OCI-LY7 (cell line): ENCODE data around the gene NOL4L. TPM values are rescaled to one million over a fixed set of nuclear protein-coding genes. Genes with fewer than 3 reads are reported as not detected.

Experiments
- BruUV-seq: library from RNA; stranded (reverse); fragments of 400-500 nt; replicated peaks from 2 replicates; lab custom pipeline; 2021; lab: Mats Ljungman, UMichigan
- CTCF ChIA-PET: fragments of 300-600 bp; sonication (Branson Sonifier 250); formaldehyde crosslinking; loops from one replicate; lab custom pipeline; 2022; ENCODE audit warnings: antibody characterized with exemption; ENCODE audit not compliant: unreplicated experiment; lab: Charles Lee
- POLR2A ChIA-PET: fragments of 300-600 bp; sonication (Branson Sonifier 250); formaldehyde crosslinking; loops from one replicate; lab custom pipeline; 2022; ENCODE audit warnings: antibody characterized with exemption; lab: Charles Lee
- DNase-seq: peaks from one replicate; pipeline ENCODE4 v3.0.0-alpha.2; 2015; ENCODE audit warnings: low spot score
- H2AFZ ChIP-seq: fragments of 200-600 bp; sonication (generic), shearing (Covaris generic); 2 replicates; pipeline ENCODE4 v1.6.1; 2014; ENCODE audit warnings: mild to moderate bottlenecking, antibody characterized with exemption, low read length, moderate library complexity
- H3K27ac ChIP-seq: fragments of 200-600 bp; sonication (generic); 2 replicates; pipeline ENCODE4 v1.5.1; 2014; ENCODE audit warnings: mixed run types, low read depth, mild to moderate bottlenecking, moderate library complexity, low read length, inconsistent platforms; ENCODE audit not compliant: poor library complexity, severe bottlenecking
- H3K36me3 ChIP-seq: fragments of 200-600 bp; sonication (generic); 2 replicates; pipeline ENCODE4 v1.6.1; 2014; ENCODE audit warnings: mild to moderate bottlenecking, antibody characterized with exemption, low read length, moderate library complexity, mixed read lengths; ENCODE audit not compliant: insufficient read depth
- H3K4me1 ChIP-seq: fragments of 200-600 bp; sonication (generic); 2 replicates; pipeline ENCODE4 v1.5.1; 2014; ENCODE audit warnings: mild to moderate bottlenecking, low read length; ENCODE audit not compliant: insufficient read depth, poor library complexity, severe bottlenecking
- H3K4me2 ChIP-seq: fragments of 200-600 bp; sonication (generic); 2 replicates; pipeline ENCODE4 v1.6.1; 2014; ENCODE audit warnings: mild to moderate bottlenecking, low read length
- H3K4me3 ChIP-seq: fragments of 200-600 bp; sonication (generic); 2 replicates; pipeline ENCODE4 v1.5.1; 2014; ENCODE audit warnings: mild to moderate bottlenecking, low read depth, low read length; ENCODE audit not compliant: poor library complexity, severe bottlenecking
- H3K79me2 ChIP-seq: fragments of 200-600 bp; sonication (generic); 2 replicates; pipeline ENCODE4 v1.6.1; 2016; ENCODE audit warnings: low read depth, mild to moderate bottlenecking, low read length, moderate library complexity, mixed read lengths; ENCODE audit not compliant: insufficient read depth
- H3K9me2 ChIP-seq: fragments of 200-600 bp; sonication (generic); 2 replicates; pipeline ENCODE4 v1.6.1; 2016; ENCODE audit warnings: mild to moderate bottlenecking, low read length, mixed read lengths; ENCODE audit not compliant: insufficient read depth
- H3K9me3 ChIP-seq: fragments of 200-600 bp; sonication (generic); 2 replicates; pipeline ENCODE4 v1.6.1; 2014; ENCODE audit warnings: mild to moderate bottlenecking, mixed run types, low read length, mixed read lengths
- H4K20me1 ChIP-seq: fragments of 200-600 bp; sonication (generic); 2 replicates; pipeline ENCODE4 v1.6.1; 2014; ENCODE audit warnings: mild to moderate bottlenecking, antibody characterized with exemption, low read length, moderate library complexity, mixed read lengths; ENCODE audit not compliant: insufficient read depth
- EZH2phosphoT487 ChIP-seq: fragments of 200-600 bp; sonication (generic); IDR thresholded peaks from 2 replicates; pipeline ENCODE4 v1.6.1; 2018; ENCODE audit warnings: low read depth, borderline replicate concordance, mild to moderate bottlenecking, mixed run types, antibody characterized with exemption, low read length, moderate library complexity, mixed read lengths
- intact Hi-C: fragments of 100-400 bp; cut with micrococcal nuclease; formaldehyde crosslinking; loops from one replicate; pipeline ENCODE4 v1.10.0; 2022; ENCODE audit not compliant: unreplicated experiment
- total RNA-seq, 2 experiments: library from RNA; depleted of rRNA in 1 of 2; stranded (reverse); fragments of >200 nt in 1 of 2; shearing (Covaris generic) in 1 of 2; gene quantifications; 2 replicates each; pipeline ENCODE4 v1.2.3, GENCODE V29; 2014 to 2022
- TF ChIP-seq, protein P1 (sequence below): fragments of 200-600 bp; sonication (generic); conservative IDR thresholded peaks from 2 replicates; pipeline ENCODE4 v1.5.1; 2014; ENCODE audit warnings: mild to moderate bottlenecking, antibody characterized with exemption, low read length, moderate library complexity, mixed read lengths

Gene NOL4L
- total RNA-seq, 2 experiments from 2014 or later, result 3.9 to 4.2 TPM

- intact Hi-C loops, result no loop called here
- Histone ChIP-seq H3K4me3 (no peak overlapping the region), H3K36me3 (no peaks in the 10 kb centered on the region), H3K4me2 (no peak overlapping the region), H3K9me3 (no peaks in the 10 kb centered on the region), H4K20me1 (no peaks in the 10 kb centered on the region), H3K27ac (no peak overlapping the region), H3K9me2 (no peaks in the 10 kb centered on the region), H3K4me1 (peaks cover 22% of the 10 kb centered on the region), H3K79me2 (no peaks in the 10 kb centered on the region), H2AFZ (no peak overlapping the region)
- BruUV-seq, result no TSS peak
- ChIA-PET POLR2A (no interaction called here), CTCF (no interaction called here)
- TF ChIP-seq EZH2phosphoT487, result no peak
- TF ChIP-seq, protein P1, sequence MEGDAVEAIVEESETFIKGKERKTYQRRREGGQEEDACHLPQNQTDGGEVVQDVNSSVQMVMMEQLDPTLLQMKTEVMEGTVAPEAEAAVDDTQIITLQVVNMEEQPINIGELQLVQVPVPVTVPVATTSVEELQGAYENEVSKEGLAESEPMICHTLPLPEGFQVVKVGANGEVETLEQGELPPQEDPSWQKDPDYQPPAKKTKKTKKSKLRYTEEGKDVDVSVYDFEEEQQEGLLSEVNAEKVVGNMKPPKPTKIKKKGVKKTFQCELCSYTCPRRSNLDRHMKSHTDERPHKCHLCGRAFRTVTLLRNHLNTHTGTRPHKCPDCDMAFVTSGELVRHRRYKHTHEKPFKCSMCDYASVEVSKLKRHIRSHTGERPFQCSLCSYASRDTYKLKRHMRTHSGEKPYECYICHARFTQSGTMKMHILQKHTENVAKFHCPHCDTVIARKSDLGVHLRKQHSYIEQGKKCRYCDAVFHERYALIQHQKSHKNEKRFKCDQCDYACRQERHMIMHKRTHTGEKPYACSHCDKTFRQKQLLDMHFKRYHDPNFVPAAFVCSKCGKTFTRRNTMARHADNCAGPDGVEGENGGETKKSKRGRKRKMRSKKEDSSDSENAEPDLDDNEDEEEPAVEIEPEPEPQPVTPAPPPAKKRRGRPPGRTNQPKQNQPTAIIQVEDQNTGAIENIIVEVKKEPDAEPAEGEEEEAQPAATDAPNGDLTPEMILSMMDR, result no peak
- DNase-seq, result no peak
These were observed 68.3 kb downstream of the NOL4L start for GRCh38 chr20:32516583-32517517.

DNA sequence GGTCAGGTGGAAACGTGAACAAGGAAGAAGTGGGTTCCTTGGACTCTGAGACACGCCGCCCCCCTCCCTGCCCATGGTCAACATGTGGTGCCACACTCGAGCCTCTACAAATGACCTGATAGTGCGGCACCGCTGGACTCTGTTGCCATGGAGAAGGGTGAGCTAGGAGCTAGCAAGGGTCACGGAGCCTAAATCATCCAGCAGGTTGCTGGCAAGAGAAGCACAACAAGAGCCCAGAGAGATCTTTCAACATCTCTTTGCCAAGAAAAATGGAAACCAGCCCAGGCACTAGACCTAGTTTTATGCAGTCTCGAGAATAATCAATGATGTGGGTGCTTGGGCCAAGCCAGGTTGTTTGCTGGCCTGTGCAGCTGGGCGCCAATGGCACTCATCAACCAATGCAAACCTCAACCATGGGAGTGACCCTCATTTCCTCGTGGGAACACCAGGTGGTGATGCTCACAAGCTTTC lies 69.5 kb downstream of the NOL4L start:
- no TSS peak for BruUV-seq
- intact Hi-C loops, result no loop called here
- peaks cover 13% of the 10 kb centered on the region for H3K4me1 ChIP-seq

More for the DNA sequence above, 69.5 kb downstream of the NOL4L start:
- ChIA-PET POLR2A (interaction anchor here (0.6 kb wide), 1 partner anchor 398 kb away, joined by 4 read pairs; no protein-coding TSS in a partner anchor), CTCF (no interaction called here)
- Histone ChIP-seq H3K36me3 (no peaks in the 10 kb centered on the region), H3K27ac (no peak overlapping the region), H4K20me1 (no peaks in the 10 kb centered on the region), H3K9me2 (no peaks in the 10 kb centered on the region), H3K4me3 (no peak overlapping the region), H2AFZ (no peak overlapping the region), H3K9me3 (no peaks in the 10 kb centered on the region), H3K4me2 (no peak overlapping the region), H3K79me2 (no peaks in the 10 kb centered on the region)
- DNase-seq, result no peak
- TF ChIP-seq, protein P1, result no peak
- TF ChIP-seq EZH2phosphoT487, result no peak
